ENCODE measurements around the gene BRPF3. TPM values are rescaled to one million over a fixed set of nuclear protein-coding genes. Genes with fewer than 3 reads are reported as not detected.

BRPF3 gene
- polyA plus RNA-seq, 4 donors, result 45.1 to 55.7 (median 52.9) TPM

- DNase-seq (ENCODE audit: low read depth in 4 of 4, low spot score in 3 of 4), result no peak
These were observed 70.5 kb downstream of the BRPF3 start for GRCh38 chr6:36266913-36267644.

DNA sequence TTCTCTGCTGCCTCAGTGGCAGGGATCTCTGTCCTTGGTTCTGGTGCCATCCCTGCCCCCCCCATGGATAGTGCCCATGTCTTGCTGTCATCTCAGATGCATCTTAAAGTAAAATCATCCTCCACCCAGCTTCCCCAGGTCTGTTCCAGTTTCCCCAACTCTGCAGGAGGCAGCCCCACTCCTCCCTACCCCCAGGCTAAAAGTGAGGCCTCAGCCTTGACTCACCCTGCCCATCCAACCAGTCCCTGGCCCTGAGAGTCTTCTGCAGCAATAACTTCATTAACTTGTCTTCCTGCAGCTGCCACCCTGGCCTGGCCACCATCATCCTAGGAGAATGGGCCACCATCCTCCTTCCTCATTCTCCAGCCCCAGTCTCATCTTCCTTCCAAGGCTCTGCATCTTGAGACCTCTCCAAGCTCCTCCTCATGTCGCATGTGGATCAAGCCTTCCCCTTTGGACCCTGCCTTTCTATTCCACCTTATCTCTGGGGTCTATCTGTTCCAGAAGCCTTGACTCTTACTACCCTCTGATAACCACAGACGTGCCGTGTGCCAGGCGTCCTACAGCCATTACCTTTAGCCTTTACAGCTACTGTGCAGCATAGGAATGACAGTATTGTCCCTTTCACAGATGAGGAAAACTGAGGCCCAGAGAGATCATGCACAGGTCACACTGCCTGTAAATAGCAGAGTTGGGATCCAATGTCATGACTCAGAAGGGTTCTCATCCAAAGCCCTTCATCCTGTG, 71.4 kb downstream of the BRPF3 start:
- no peak for DNase-seq (ENCODE audit: low read depth in 4 of 4, low spot score in 3 of 4)

DNA sequence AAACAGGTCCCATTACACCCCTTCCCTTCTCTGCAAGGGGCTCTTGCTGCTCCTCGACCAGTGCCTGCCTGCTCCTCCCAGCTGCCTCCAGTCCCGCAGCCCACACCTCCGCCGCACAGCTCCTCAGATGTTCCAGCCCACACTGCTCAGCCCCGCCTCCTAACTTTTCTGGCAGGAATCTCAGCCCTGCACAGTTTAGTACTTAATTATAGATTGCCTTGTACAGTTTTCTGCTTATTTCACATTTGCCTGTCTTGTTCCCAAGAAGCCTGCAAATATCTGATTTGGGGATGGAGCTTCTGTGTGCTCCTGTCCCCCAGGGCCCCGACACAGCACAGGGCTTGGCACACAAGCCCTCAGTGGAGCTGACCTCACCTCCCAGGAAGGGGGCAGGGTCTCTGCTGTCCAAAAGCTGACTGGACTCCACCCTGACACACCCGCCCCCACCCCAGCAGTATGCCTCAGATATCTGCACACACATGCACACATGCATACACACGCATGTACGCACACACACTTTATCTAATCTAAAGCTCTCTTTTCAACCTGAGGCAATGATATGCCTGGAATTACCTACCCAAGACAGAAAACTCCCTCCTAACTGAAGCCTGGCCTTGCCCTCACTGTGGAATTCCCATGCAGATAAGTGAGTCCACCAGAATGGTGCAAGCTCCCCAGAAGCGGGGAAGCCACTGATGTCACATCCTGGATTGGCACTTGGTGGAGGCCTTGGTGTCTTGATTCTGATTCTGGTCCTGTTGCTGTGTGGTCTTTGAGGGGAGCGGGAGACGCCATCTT, 72.1 kb downstream of the BRPF3 start:
- DNase-seq (ENCODE audit: low read depth in 4 of 4, low spot score in 3 of 4), result no peak

DNA sequence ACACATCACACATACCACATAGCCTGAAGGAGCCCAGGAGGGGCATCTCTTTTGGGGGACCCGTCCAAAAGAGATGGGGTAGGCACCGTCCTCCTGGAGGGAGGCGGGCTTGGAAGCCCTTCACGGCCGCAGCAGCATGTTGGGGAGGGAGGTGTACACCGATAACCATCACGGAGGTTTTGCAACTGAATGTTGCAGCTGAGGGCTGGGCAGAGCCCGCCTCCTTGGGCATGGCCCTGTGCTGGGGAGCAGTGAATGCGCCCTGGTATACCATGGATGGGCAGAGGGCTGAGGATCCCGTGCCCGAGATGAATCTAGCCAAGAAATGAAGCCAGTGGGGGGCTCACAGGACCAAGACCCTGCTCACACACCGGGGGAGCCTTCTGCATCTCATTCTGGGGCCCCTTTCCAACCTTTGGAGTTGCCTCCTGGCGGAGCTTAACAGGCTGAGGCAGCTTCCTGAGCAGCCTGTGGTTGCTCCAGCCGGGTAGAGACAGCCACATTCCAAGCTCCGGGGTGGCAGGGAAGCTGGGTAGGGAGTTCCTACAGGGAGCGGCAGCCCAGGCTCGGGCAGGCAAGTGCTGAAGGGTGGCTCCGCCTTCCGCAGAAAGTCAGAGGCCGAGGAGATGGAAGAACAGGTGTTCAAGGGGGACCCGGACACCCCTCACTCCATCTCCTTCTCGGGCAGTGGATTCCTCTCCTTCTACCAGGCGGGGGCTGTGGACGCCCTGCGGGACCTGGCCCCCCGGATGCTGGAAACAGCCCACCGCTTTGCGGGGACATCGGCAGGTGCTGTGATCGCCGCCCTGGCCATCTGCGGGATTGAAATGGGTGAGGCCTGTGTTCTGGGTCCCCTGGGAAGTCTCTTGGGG, 73.5 kb downstream of the BRPF3 start, which contains the start of gene PNPLA1:
PNPLA1 (plus strand) TSS at position 227 of the 872 bp plus-strand sequence; CDS start at position 627, 400 bp downstream.
- no peak for DNase-seq (ENCODE audit: low read depth in 4 of 4, low spot score in 3 of 4)

DNA sequence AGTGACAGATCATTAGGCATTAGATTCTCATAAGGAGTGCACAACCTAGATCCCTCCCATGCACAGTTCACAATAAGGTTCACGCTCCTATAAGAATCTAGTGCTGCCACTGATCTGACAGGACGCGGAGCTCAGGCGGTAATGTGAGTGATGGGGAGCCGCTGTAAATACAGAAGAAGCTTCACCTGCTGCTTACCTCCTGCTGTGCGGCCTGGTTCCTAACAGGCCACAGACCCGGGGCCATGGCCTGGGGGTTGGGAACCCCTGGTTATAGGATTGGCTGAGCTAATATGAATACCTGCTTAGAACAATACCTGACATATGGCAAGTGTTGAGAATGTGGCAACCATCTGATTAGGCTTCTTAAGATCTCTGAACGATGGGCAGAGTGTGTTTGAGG, 75.7 kb downstream of the BRPF3 start:
- DNase-seq (ENCODE audit: low read depth in 4 of 4, low spot score in 3 of 4), result no peak

GRCh38 chr6:36273067-36273466, 76.5 kb downstream of the BRPF3 start:
- DNase-seq (ENCODE audit: low read depth in 4 of 4, low spot score in 3 of 4), result no peak

DNA sequence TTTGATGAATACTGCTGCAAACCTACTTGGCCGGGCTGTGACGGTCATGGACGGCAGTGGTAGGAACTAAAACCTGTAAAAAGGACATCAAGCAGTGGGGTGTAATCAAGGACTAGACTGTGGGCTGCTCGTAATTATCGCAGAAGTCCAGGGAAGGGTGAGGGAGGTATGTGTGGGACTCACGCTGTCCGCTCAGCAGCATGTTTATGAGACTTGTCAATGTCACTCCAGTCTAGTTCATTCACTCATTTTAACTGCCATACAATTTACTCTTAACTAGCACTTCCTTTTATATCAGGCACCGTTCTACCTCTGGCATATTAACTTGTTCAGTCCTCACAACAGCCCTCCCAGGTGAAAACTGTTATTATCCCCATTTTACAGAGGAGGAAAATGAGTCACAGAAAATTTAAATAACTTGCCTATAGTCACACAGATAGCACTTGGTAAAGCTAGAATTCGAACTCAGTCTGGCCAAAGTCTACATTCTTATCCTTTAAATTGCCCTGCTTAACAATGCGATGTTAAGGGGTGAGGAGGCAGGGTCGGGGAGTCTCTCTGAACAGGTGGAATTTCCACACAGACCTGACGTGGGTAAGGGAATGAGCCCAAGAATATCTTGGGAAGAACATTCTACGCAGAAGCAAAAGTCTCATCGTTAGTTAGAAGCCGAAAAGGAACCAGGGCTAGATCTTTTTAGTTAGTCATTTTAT, 77.4 kb downstream of the BRPF3 start:
- DNase-seq (ENCODE audit: low read depth in 4 of 4, low spot score in 3 of 4), result no peak

GRCh38 chr6:36276581-36277536, 80.3 kb downstream of the BRPF3 start:
- no peak for DNase-seq (ENCODE audit: low read depth in 4 of 4, low spot score in 3 of 4)

- DNase-seq (ENCODE audit: low read depth in 4 of 4, low spot score in 3 of 4), result no peak
These were observed 81.5 kb downstream of the BRPF3 start for GRCh38 chr6:36277946-36278470.

- DNase-seq (ENCODE audit: low read depth in 4 of 4, low spot score in 3 of 4), result no peak
These were observed 83.9 kb downstream of the BRPF3 start for GRCh38 chr6:36280467-36280866.

- DNase-seq (ENCODE audit: low read depth in 4 of 4, low spot score in 3 of 4), result no peak
These were observed 84.4 kb downstream of the BRPF3 start for GRCh38 chr6:36280983-36281382.

Other genes with a start within 250 kb of the BRPF3 start
- under 1 TPM; 0.12 to 0.27 (median 0.23) TPM for gene SLC26A8, start 172.1 kb upstream of the BRPF3 start, polyA plus RNA-seq (ENCODE audit: insufficient read length in 4 of 4)
- 10 to 100 TPM; 48.2 to 58.3 (median 57.3) TPM for gene MAPK14, start 168.9 kb upstream of the BRPF3 start, polyA plus RNA-seq (ENCODE audit: insufficient read length in 4 of 4)
- 10 to 100 TPM; 20.7 to 24.5 (median 21.6) TPM for gene MAPK13, start 66.2 kb upstream of the BRPF3 start, polyA plus RNA-seq (ENCODE audit: insufficient read length in 4 of 4)
- 1 to 10 TPM; 2.2 to 2.8 (median 2.6) TPM for gene PNPLA1, start 73.3 kb downstream of the BRPF3 start, polyA plus RNA-seq (ENCODE audit: insufficient read length in 4 of 4)
- gene BNIP5, start 140.1 kb downstream of the BRPF3 start, polyA plus RNA-seq (ENCODE audit: insufficient read length in 4 of 4), result under 1 TPM; 0.07 to 0.33 (median 0.22) TPM
- gene ETV7, start 190.9 kb downstream of the BRPF3 start, polyA plus RNA-seq (ENCODE audit: insufficient read length in 4 of 4), result under 1 TPM in 3 of 4 donors, not detected in 1; 0.10 to 0.16 (median 0.11) TPM
- under 1 TPM in 2 of 4 donors, not detected in 2; 0.05 to 0.11 TPM for gene PXT1, start 246.1 kb downstream of the BRPF3 start, polyA plus RNA-seq (ENCODE audit: insufficient read length in 4 of 4)
- gene KCTD20, start 246.3 kb downstream of the BRPF3 start, polyA plus RNA-seq (ENCODE audit: insufficient read length in 4 of 4), result 10 to 100 TPM; 49.4 to 54.5 (median 51.9) TPM

Measured in right renal pelvis (tissue), 4 donors.